IPS DF 4.7 (cell line): Measurements from ENCODE around the gene UBE2L5.

Source experiments
- DNase-seq: peaks from one replicate; pipeline ENCODE4 v3.0.0-alpha.2; 2013; ENCODE audit warnings: low spot score; ENCODE audit errors: extremely low read depth

Gene UBE2L5

GRCh38 chr13:30473675-30474074 lies 51.4 kb downstream of the UBE2L5 start:
- no peak for DNase-seq

GRCh38 chr13:30477346-30478195 lies 55.3 kb downstream of the UBE2L5 start:
- DNase-seq = no peak
